Glomerular visceral epithelial cell (primary cell): Measurements from ENCODE around the gene HOXA5.

Experiments
- DNase-seq: peaks from one replicate; pipeline ENCODE4 v3.0.0-alpha.2; 2016; ENCODE audit errors: extremely low spot score

Gene HOXA5

GRCh38 chr7:27134392-27134791, 9.1 kb downstream of the HOXA5 start:
- peak; percentile 77 for DNase-seq

GRCh38 chr7:27133409-27134231, 9.9 kb downstream of the HOXA5 start:
- DNase-seq = no peak

GRCh38 chr7:27132978-27133377, 10.5 kb downstream of the HOXA5 start:
- no peak for DNase-seq

- no peak for DNase-seq
Measured at GRCh38 chr7:27132214-27132613, 11.3 kb downstream of the HOXA5 start.

GRCh38 chr7:27131390-27131819, 12.1 kb downstream of the HOXA5 start:
- DNase-seq = no peak

GRCh38 chr7:27130540-27131389, 12.7 kb downstream of the HOXA5 start, which contains the start of gene HOXA4:
Gene HOXA4, minus strand, starts transcription at chr7:27130757. Its CDS starts 24 bp downstream, at chr7:27130733.
- DNase-seq = peak; percentile 91

GRCh38 chr7:27129729-27130539, 13.5 kb downstream of the HOXA5 start:
- DNase-seq = peak; percentile 60

GRCh38 chr7:27128776-27129728, 14.4 kb downstream of the HOXA5 start:
- no peak for DNase-seq

GRCh38 chr7:27128034-27128433, 15.4 kb downstream of the HOXA5 start:
- no peak for DNase-seq

GRCh38 chr7:27126596-27127327, 16.7 kb downstream of the HOXA5 start:
- DNase-seq = no peak

GRCh38 chr7:27125986-27126394, 17.5 kb downstream of the HOXA5 start:
- DNase-seq = peak; percentile 52

GRCh38 chr7:27124902-27125689, 18.4 kb downstream of the HOXA5 start:
- no peak for DNase-seq

- peak; percentile 95 for DNase-seq
Measured at GRCh38 chr7:27124096-27124901, 19.2 kb downstream of the HOXA5 start.

- no peak for DNase-seq
Measured at GRCh38 chr7:27123477-27124053, 19.9 kb downstream of the HOXA5 start.

- DNase-seq = no peak
Measured at GRCh38 chr7:27123007-27123476, 20.4 kb downstream of the HOXA5 start.

- peak; percentile 69 for DNase-seq
Measured at GRCh38 chr7:27122077-27122910, 21.2 kb downstream of the HOXA5 start.

- DNase-seq = no peak
Measured at GRCh38 chr7:27121684-27122076, 21.8 kb downstream of the HOXA5 start.
